ENCODE measurements around the gene GARRE1. TPM values are rescaled to one million over a fixed set of nuclear protein-coding genes. Genes with fewer than 3 reads are reported as not detected.

The GARRE1 gene
- total RNA-seq, 1 donor from 2014 or later = 33.5 TPM

- Mint-ChIP-seq H3K4me3 (ENCODE audit: unreplicated experiment) (no peak overlapping the region), H3K27ac (ENCODE audit: unreplicated experiment) (peak overlapping the region; percentile 61), H3K27me3 (ENCODE audit: unreplicated experiment) (no peaks in the 10 kb centered on the region), H3K9me3 (ENCODE audit: unreplicated experiment) (no peaks in the 10 kb centered on the region), H3K36me3 (ENCODE audit: unreplicated experiment) (peaks cover 17% of the 10 kb centered on the region), H3K4me1 (ENCODE audit: unreplicated experiment) (peaks cover 54% of the 10 kb centered on the region)
- DNase-seq (ENCODE audit: extremely low spot score, unreplicated experiment) = no peak
- TF ChIP-seq, protein P1, sequence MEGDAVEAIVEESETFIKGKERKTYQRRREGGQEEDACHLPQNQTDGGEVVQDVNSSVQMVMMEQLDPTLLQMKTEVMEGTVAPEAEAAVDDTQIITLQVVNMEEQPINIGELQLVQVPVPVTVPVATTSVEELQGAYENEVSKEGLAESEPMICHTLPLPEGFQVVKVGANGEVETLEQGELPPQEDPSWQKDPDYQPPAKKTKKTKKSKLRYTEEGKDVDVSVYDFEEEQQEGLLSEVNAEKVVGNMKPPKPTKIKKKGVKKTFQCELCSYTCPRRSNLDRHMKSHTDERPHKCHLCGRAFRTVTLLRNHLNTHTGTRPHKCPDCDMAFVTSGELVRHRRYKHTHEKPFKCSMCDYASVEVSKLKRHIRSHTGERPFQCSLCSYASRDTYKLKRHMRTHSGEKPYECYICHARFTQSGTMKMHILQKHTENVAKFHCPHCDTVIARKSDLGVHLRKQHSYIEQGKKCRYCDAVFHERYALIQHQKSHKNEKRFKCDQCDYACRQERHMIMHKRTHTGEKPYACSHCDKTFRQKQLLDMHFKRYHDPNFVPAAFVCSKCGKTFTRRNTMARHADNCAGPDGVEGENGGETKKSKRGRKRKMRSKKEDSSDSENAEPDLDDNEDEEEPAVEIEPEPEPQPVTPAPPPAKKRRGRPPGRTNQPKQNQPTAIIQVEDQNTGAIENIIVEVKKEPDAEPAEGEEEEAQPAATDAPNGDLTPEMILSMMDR (IDR thresholded peaks at IDR 0.05) = no peak
These were observed 14.7 kb downstream of the GARRE1 start for GRCh38 chr19:34269081-34269480.

DNA sequence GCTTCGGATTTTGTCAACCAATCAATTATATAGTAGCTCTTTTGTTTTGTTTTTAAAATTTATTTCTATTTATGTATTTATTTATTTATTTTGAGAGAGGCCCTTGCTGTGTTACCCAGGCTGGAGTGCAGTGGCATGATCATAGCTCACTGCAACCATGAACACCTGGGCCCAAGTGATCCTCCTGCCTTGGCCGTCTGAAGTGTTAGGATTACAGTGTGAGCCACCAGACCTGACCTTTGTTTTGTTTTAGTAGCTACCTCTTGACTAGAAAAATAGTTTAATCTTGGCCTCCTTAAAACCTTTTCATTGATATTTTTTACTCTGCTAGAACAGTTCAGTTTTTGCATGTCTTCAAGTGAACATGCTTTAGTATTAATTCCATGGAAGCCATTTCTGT lies 15.1 kb downstream of the GARRE1 start:
- TF ChIP-seq, protein P1 (IDR thresholded peaks at IDR 0.05) = no peak
- Mint-ChIP-seq H3K27ac (ENCODE audit: unreplicated experiment) (peak overlapping the region; percentile 97), H3K9me3 (ENCODE audit: unreplicated experiment) (no peaks in the 10 kb centered on the region), H3K4me3 (ENCODE audit: unreplicated experiment) (peak overlapping the region; percentile 62), H3K4me1 (ENCODE audit: unreplicated experiment) (peaks cover 56% of the 10 kb centered on the region), H3K36me3 (ENCODE audit: unreplicated experiment) (peaks cover 17% of the 10 kb centered on the region), H3K27me3 (ENCODE audit: unreplicated experiment) (no peaks in the 10 kb centered on the region)
- DNase-seq (ENCODE audit: extremely low spot score, unreplicated experiment) = no peak

DNA sequence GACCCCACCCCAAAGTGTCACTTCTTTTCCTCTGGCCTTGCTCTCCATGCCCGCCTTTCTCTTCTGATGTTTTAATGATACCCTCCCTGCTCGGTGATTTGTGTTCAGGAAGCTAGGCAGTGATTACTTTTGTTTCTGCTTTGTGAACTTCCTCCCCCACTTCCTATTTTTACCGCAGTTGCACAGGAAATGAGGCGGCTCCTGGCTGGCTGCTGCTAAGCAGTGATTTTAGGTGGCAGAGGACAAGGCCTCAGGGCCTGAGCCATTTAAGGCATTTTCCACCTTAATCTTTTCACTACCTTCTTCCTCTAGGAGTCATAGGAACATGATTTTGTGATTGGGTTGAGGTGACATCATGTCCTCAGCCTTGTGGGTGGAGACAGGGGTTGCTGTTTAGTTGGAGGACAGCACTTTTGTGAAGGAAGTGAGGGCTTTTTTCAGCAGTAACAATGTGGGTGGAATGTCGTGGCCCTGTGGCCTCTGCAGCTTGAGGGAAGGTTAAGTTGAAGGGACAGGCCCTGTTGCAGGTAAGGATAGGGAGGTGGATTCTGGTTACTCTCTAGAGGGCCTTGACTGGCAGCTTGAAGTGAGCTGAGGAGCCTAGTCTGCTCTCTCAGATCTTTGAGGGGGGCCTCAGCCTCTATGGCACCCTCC lies 15.7 kb downstream of the GARRE1 start:
- Mint-ChIP-seq H3K27me3 (ENCODE audit: unreplicated experiment) (no peaks in the 10 kb centered on the region), H3K36me3 (ENCODE audit: unreplicated experiment) (peaks cover 17% of the 10 kb centered on the region), H3K4me3 (ENCODE audit: unreplicated experiment) (peak overlapping the region; percentile 62), H3K4me1 (ENCODE audit: unreplicated experiment) (peaks cover 58% of the 10 kb centered on the region), H3K27ac (ENCODE audit: unreplicated experiment) (peak overlapping the region; percentile 97), H3K9me3 (ENCODE audit: unreplicated experiment) (no peaks in the 10 kb centered on the region)
- no peak for DNase-seq (ENCODE audit: extremely low spot score, unreplicated experiment)
- TF ChIP-seq, protein P1 (IDR thresholded peaks at IDR 0.05) = no peak

DNA sequence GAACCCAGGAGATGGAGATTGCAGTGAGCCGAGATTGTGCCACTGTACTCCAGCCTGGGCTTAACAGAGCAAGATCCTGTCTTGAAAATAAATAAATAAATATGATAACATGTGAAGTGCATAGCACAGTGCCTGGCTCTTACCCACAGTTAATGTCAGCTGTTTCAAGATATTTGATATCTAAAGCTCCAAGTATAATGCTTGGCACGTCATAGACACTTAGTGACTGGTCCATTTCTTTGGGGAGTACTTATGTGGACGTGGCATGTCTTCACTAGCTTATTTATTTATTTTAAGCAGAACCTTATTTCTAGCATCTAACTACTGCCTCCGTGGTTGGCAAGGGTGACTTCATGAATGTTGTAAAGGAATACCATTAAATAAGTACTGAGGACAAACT lies 18.8 kb downstream of the GARRE1 start:
- Mint-ChIP-seq H3K9me3 (ENCODE audit: unreplicated experiment) (no peaks in the 10 kb centered on the region), H3K27ac (ENCODE audit: unreplicated experiment) (peak overlapping the region; percentile 97), H3K27me3 (ENCODE audit: unreplicated experiment) (no peaks in the 10 kb centered on the region), H3K4me1 (ENCODE audit: unreplicated experiment) (peaks cover 75% of the 10 kb centered on the region), H3K4me3 (ENCODE audit: unreplicated experiment) (peak overlapping the region; percentile 23), H3K36me3 (ENCODE audit: unreplicated experiment) (peaks cover 13% of the 10 kb centered on the region)
- DNase-seq (ENCODE audit: extremely low spot score, unreplicated experiment) = no peak
- TF ChIP-seq, protein P1 (IDR thresholded peaks at IDR 0.05) = no peak

DNA sequence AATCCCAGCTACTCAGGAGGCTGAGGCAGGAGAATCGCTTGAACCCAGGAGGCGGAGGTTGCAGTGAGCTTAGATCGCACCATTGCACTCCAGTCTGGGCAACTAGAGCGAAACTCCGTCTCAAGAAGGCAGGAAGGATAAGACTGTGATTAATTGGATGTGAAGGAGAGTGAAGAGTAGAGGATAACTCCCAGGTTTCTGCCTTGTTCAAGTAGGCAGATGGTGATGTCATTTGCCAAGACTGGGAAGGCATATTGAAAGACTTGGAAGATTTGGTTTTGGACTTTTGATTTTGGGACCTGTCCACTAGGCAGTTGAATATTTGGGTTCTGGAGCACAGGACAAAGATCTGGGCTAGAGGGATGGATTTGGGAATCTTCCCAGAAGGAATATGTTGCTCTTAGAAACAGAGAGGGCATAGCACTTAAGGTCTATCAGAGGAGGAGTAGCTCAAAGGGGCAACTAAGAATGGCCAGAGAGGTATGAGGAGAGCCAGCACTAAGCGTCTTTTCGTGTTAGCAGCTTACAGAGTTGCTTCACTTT lies 20.0 kb downstream of the GARRE1 start:
- peaks cover 13% of the 10 kb centered on the region for H3K36me3 Mint-ChIP-seq (ENCODE audit: unreplicated experiment)
- no peak for DNase-seq (ENCODE audit: extremely low spot score, unreplicated experiment)
- H3K9me3 Mint-ChIP-seq (ENCODE audit: unreplicated experiment) = no peaks in the 10 kb centered on the region
- peak overlapping the region; percentile 56 for H3K4me3 Mint-ChIP-seq (ENCODE audit: unreplicated experiment)
- H3K4me1 Mint-ChIP-seq (ENCODE audit: unreplicated experiment) = peaks cover 64% of the 10 kb centered on the region
- peak overlapping the region; percentile 97 for H3K27ac Mint-ChIP-seq (ENCODE audit: unreplicated experiment)
- H3K27me3 Mint-ChIP-seq (ENCODE audit: unreplicated experiment) = no peaks in the 10 kb centered on the region
- TF ChIP-seq, protein P1 (IDR thresholded peaks at IDR 0.05) = no peak
